ENCODE data around the gene MBD6.

MBD6 gene

GRCh38 chr12:57528176-57528575 lies 5.6 kb downstream of the MBD6 start:
- no peak for DNase-seq

- no peak for DNase-seq
These were observed 6.4 kb downstream of the MBD6 start for GRCh38 chr12:57528831-57529555.

- no peak for DNase-seq
These were observed 7.2 kb downstream of the MBD6 start for GRCh38 chr12:57529831-57530230.

- DNase-seq, result no peak
These were observed 7.9 kb downstream of the MBD6 start for GRCh38 chr12:57530396-57531142.

- no peak for DNase-seq
These were observed 9.2 kb downstream of the MBD6 start for GRCh38 chr12:57531836-57532235.

- no peak for DNase-seq
These were observed 10.5 kb downstream of the MBD6 start for GRCh38 chr12:57533108-57533507.

- DNase-seq, result no peak
These were observed 11.6 kb downstream of the MBD6 start for GRCh38 chr12:57534250-57534649.

- DNase-seq, result no peak
These were observed 12.4 kb downstream of the MBD6 start for GRCh38 chr12:57534991-57535543.

- no peak for DNase-seq
These were observed 13.4 kb downstream of the MBD6 start for GRCh38 chr12:57535764-57536596.

- no peak for DNase-seq
These were observed 13.9 kb downstream of the MBD6 start for GRCh38 chr12:57536597-57536942.

- DNase-seq, result no peak
These were observed 16.6 kb downstream of the MBD6 start for GRCh38 chr12:57539134-57539768.

- no peak for DNase-seq
These were observed 18.4 kb downstream of the MBD6 start for GRCh38 chr12:57541001-57541400.

GRCh38 chr12:57541717-57542116 lies 19.1 kb downstream of the MBD6 start:
- DNase-seq, result no peak

- no peak for DNase-seq
These were observed 21.0 kb downstream of the MBD6 start for GRCh38 chr12:57543581-57543980.

GRCh38 chr12:57545809-57546437 lies 23.3 kb downstream of the MBD6 start:
- DNase-seq, result no peak

- DNase-seq, result peak; percentile 82
These were observed 24.0 kb downstream of the MBD6 start, which contains the start of gene DCTN2 for GRCh38 chr12:57546438-57547287. TSS of gene DCTN2 (minus strand) at chr12:57547192. CDS start at chr12:57547063, 129 bp downstream.

- no peak for DNase-seq
These were observed 24.8 kb downstream of the MBD6 start for GRCh38 chr12:57547288-57548012.

- DNase-seq, result no peak
These were observed 25.3 kb downstream of the MBD6 start for GRCh38 chr12:57548013-57548315.

GRCh38 chr12:57548488-57548887 lies 25.9 kb downstream of the MBD6 start:
- DNase-seq, result no peak

GRCh38 chr12:57549203-57549908 lies 26.7 kb downstream of the MBD6 start:
- DNase-seq, result no peak

All from right kidney (tissue), 1 donor.